Suprapubic skin (tissue), 3 donors: ENCODE measurements around the gene RRH.

Source experiments
- EP300 ChIP-seq: sonication (generic); formaldehyde crosslinking; IDR thresholded peaks from one replicate; pipeline ENCODE4 v1.6.1; 2017; ENCODE audit warnings: antibody characterized with exemption
- TF ChIP-seq, protein P1 (sequence below), 2 donors: fragments of 200-600 bp in 1 of 2; fragments of 450-650 bp in 1 of 2; sonication (generic) in 1 of 2; IDR thresholded peaks; one replicate each; pipeline ENCODE4 v1.5.1; 2016 to 2019; ENCODE audit warnings: antibody characterized with exemption in 2 of 2, mild to moderate bottlenecking in 1 of 2, moderate library complexity in 1 of 2

DNA sequence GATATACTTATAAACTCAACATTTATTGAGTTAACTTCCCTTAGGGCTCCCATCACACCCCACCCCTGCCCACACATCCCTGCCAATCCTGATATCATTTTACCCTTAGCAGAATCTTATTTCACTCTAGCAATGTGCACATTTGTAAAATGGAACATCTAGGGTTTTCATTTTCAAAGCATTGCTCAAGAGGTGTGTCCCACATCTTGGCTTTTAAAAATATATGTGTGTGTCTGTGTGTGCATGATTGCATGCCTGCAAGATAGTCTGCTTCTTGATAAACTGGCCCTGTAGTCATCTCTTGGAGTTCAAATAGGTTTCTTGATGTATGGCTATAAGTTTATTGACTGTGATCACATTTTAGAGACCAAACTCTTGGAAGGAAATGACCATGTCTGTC, 58.5 kb downstream of the RRH start:
- TF ChIP-seq, protein P1, sequence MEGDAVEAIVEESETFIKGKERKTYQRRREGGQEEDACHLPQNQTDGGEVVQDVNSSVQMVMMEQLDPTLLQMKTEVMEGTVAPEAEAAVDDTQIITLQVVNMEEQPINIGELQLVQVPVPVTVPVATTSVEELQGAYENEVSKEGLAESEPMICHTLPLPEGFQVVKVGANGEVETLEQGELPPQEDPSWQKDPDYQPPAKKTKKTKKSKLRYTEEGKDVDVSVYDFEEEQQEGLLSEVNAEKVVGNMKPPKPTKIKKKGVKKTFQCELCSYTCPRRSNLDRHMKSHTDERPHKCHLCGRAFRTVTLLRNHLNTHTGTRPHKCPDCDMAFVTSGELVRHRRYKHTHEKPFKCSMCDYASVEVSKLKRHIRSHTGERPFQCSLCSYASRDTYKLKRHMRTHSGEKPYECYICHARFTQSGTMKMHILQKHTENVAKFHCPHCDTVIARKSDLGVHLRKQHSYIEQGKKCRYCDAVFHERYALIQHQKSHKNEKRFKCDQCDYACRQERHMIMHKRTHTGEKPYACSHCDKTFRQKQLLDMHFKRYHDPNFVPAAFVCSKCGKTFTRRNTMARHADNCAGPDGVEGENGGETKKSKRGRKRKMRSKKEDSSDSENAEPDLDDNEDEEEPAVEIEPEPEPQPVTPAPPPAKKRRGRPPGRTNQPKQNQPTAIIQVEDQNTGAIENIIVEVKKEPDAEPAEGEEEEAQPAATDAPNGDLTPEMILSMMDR (IDR thresholded peaks at IDR 0.05), result no peak
- no peak for TF ChIP-seq EP300
